ENCODE measurements around the gene TP63.

Gene TP63

GRCh38 chr3:189621948-189622603, 9.1 kb upstream of the TP63 start:
- no peak for DNase-seq
- in situ Hi-C loops (cut with HindIII; ENCODE audit: low pct_ligation_motif_present, low sequenced_read_pairs): no loop called here
- Histone ChIP-seq H3K4me3 (ENCODE audit: low read depth, low read length) (no peak overlapping the region), H3K27me3 (replicated peaks) (no peaks in the 10 kb centered on the region), H3K27ac (no peak overlapping the region), H3K36me3 (replicated peaks) (no peaks in the 10 kb centered on the region)
- TF ChIP-seq, protein P1, sequence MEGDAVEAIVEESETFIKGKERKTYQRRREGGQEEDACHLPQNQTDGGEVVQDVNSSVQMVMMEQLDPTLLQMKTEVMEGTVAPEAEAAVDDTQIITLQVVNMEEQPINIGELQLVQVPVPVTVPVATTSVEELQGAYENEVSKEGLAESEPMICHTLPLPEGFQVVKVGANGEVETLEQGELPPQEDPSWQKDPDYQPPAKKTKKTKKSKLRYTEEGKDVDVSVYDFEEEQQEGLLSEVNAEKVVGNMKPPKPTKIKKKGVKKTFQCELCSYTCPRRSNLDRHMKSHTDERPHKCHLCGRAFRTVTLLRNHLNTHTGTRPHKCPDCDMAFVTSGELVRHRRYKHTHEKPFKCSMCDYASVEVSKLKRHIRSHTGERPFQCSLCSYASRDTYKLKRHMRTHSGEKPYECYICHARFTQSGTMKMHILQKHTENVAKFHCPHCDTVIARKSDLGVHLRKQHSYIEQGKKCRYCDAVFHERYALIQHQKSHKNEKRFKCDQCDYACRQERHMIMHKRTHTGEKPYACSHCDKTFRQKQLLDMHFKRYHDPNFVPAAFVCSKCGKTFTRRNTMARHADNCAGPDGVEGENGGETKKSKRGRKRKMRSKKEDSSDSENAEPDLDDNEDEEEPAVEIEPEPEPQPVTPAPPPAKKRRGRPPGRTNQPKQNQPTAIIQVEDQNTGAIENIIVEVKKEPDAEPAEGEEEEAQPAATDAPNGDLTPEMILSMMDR (IDR thresholded peaks at IDR 0.05; ENCODE audit: low read depth, low read length, missing control alignments): no peak

DNA sequence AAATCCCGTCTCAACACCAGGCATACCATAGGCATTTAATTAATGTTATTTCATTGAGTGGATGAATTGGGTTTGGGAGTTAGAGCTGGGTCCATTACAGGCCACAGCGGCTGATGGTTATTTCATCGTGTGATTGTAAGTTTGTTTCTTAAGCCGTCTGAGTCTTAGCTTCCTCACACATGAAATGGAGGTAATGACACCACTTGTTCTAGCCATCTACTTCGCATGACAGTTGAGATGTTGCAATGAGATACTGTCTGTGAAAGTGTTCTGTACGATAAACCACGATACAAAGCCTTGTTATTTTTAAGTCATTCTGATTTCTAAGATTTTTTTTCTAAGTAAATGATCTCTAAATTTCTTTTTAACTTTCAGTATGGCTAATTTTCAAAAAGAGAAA, 8.6 kb upstream of the TP63 start:
- in situ Hi-C loops (cut with HindIII; ENCODE audit: low pct_ligation_motif_present, low sequenced_read_pairs): no loop called here
- Histone ChIP-seq H3K27ac (no peak overlapping the region), H3K27me3 (replicated peaks) (no peaks in the 10 kb centered on the region), H3K4me3 (ENCODE audit: low read depth, low read length) (no peak overlapping the region), H3K36me3 (replicated peaks) (no peaks in the 10 kb centered on the region)
- DNase-seq: no peak
- TF ChIP-seq, protein P1 (IDR thresholded peaks at IDR 0.05; ENCODE audit: low read depth, low read length, missing control alignments): no peak

DNA sequence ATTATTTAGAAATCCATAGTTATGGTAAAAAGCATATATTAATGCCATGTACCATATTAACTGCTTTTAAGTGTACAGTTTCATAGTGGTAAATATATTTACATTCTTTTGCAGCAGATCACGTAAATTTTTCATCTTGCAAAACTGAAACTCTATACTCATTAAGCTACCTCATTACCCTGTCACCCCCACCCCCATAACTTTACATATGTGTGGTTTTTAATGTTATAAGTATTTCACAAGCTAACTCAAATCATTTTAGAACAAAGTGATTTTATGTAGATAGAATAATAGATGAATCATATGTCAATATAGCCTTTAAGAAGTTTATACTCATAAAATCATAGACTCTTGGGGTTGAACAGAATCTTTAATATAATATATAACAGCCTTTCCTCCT, 7.1 kb upstream of the TP63 start:
- no peak for DNase-seq
- TF ChIP-seq, protein P1 (IDR thresholded peaks at IDR 0.05; ENCODE audit: low read depth, low read length, missing control alignments): no peak
- Histone ChIP-seq H3K4me3 (ENCODE audit: low read depth, low read length) (no peak overlapping the region), H3K27ac (no peak overlapping the region), H3K27me3 (replicated peaks) (no peaks in the 10 kb centered on the region), H3K36me3 (replicated peaks) (no peaks in the 10 kb centered on the region)
- in situ Hi-C loops (cut with HindIII; ENCODE audit: low pct_ligation_motif_present, low sequenced_read_pairs): no loop called here

DNA sequence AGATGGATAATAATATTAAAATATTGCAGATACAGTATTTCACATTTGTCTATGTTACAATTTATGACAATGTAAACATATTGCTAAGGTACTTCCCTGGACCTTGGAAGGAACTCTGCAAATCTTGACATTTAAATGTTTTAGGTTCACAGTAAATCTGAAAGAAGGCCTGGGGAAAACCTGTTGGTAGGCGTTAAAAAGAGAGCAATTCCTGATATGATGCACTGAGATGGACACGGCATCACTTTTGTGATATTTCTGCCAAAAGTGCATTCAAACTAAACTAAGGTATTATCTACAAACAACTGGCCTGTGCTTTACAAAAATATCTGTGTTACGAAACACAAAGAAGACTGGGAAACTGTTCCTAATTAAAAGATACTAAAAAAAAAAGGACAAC, 6.1 kb upstream of the TP63 start:
- TF ChIP-seq, protein P1 (IDR thresholded peaks at IDR 0.05; ENCODE audit: low read depth, low read length, missing control alignments): no peak
- Histone ChIP-seq H3K4me3 (ENCODE audit: low read depth, low read length) (no peak overlapping the region), H3K27ac (no peak overlapping the region), H3K36me3 (replicated peaks) (no peaks in the 10 kb centered on the region), H3K27me3 (replicated peaks) (no peaks in the 10 kb centered on the region)
- DNase-seq: no peak
- in situ Hi-C loops (cut with HindIII; ENCODE audit: low pct_ligation_motif_present, low sequenced_read_pairs): no loop called here

GRCh38 chr3:189625572-189625971, 5.6 kb upstream of the TP63 start:
- Histone ChIP-seq H3K27me3 (replicated peaks) (no peaks in the 10 kb centered on the region), H3K4me3 (ENCODE audit: low read depth, low read length) (no peak overlapping the region), H3K36me3 (replicated peaks) (no peaks in the 10 kb centered on the region), H3K27ac (no peak overlapping the region)
- TF ChIP-seq, protein P1 (IDR thresholded peaks at IDR 0.05; ENCODE audit: low read depth, low read length, missing control alignments): no peak
- in situ Hi-C loops (cut with HindIII; ENCODE audit: low pct_ligation_motif_present, low sequenced_read_pairs): no loop called here
- no peak for DNase-seq

DNA sequence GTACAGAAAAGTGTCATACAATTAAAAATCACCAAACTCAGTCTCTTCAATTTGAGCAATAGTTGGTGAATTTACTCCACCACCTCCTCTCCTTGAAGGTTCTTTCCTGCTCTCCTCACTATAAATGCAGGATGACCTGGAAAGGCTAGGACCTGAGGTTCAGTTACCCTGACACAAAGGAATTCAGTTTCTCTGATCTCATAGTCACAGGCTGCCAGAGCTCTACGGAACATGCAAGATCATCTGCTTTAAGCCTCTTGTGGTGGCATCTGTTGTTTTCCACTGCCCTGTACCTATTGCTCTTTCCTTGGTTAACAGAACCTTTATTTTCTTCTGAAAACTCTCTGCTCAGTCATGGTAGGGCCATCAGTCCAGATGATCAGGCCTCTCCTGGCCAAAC, 4.9 kb upstream of the TP63 start:
- Histone ChIP-seq H3K36me3 (replicated peaks) (no peaks in the 10 kb centered on the region), H3K27me3 (replicated peaks) (no peaks in the 10 kb centered on the region), H3K27ac (no peak overlapping the region), H3K4me3 (ENCODE audit: low read depth, low read length) (no peak overlapping the region)
- in situ Hi-C loops (cut with HindIII; ENCODE audit: low pct_ligation_motif_present, low sequenced_read_pairs): no loop called here
- no peak for DNase-seq
- TF ChIP-seq, protein P1 (IDR thresholded peaks at IDR 0.05; ENCODE audit: low read depth, low read length, missing control alignments): no peak
